ENCODE measurements around the gene CUL4B. TPM values are rescaled to one million over a fixed set of nuclear protein-coding genes. Genes with fewer than 3 reads are reported as not detected.
A peak's percentile ranks its signal among the peaks of the same experiment; 100 is the strongest.
"Not testable (repeated sequence)": the region's sequence is repeated elsewhere in the genome, so short reads cannot be mapped to it uniquely, and the experiment has no call there.

Gene CUL4B
- 40.1 TPM for total RNA-seq

DNA sequence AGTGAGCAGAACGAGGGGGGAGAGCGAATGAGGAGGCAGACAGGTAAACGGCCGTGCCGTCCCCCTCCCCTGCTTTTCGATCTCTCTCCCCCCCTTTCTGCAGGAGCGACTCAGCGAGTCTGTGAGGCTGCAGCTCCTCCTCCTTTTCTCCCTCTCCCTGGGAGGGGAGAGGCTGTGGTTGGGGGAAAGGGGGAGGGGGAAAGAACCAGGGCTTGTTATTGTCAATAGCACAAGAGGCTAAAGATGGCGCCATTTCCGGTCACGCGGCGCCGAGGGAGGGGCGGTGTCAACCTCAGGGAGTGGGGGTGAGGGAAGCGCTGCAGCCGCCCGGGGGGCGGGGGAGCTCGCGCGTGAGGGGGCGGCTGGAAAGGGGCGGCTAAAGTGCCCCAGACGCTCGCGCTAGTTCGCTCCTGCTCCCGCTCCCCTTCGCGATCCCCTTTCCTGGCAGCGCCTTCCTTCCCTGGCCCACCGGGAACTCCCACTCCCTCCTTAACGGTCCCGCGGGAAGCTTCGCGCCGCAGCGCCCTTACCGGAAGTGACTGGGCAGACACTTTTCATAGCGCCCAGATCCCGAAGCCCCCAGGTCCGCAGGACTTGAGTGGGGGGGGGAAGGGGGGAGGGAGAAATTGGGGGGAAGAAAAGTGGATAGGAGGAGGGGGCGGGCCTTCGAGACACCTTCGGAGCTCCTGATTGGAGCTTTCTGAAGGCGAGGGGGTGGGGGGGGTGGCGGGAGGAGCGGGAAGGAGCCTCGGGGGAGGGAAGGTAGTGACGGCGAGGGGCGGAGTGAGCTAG lies at the start of gene CUL4B:
Gene CUL4B, minus strand, starts transcription at position 121 of the 792 bp plus-strand sequence. CDS start 324 bp downstream, outside the sequence.
- DNase-seq (ENCODE audit: low spot score) = peak; percentile 96

DNA sequence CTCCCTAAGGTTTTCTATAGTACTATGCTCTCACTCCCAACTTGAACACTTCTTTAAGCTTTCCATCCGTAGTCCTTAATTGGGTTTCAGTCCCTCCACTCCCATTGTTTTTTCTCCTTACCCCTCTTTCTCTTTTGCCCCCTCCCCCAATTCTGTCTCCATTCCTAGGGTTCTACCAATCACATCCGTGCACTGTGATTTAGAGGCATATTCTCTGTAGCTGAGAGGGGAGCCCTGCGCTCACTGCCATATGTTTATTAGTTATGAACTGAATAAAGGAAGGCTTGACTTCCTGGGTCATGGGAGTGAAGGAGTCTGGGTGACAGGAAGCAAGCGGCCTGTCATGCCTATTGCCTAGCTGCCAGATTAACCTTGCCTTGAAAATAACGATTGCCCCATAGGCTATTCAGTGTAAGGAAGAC lies 43.6 kb upstream of the CUL4B start:
- DNase-seq (ENCODE audit: low spot score) = no peak

- DNase-seq (ENCODE audit: low spot score) = peak; percentile 88
These were observed 43.1 kb upstream of the CUL4B start, which contains the start of gene MCTS1 for GRCh38 chrX:120603707-120604360. TSS of gene MCTS1 (plus strand) at chrX:120604101. CDS start at chrX:120604237, 136 bp downstream.

DNA sequence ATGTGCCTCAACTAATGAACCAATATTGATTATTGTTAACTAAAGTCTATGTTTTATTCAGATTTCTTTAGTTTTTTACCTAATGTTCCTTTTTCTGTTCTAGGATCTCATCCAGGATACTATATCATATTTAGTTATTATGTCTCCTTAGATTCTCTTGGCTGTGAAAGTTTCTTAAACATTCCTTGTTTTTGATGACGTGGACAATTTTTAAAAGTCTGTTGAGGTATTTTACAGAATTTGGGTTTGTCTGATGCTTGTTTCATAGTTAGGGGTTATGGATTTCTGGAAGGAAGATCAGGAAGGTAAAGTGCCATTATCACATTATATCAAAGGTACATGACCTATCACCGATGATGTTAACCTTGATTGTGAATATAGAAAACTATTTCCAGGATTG lies 24.9 kb upstream of the CUL4B start:
- no peak for DNase-seq (ENCODE audit: low spot score)

DNA sequence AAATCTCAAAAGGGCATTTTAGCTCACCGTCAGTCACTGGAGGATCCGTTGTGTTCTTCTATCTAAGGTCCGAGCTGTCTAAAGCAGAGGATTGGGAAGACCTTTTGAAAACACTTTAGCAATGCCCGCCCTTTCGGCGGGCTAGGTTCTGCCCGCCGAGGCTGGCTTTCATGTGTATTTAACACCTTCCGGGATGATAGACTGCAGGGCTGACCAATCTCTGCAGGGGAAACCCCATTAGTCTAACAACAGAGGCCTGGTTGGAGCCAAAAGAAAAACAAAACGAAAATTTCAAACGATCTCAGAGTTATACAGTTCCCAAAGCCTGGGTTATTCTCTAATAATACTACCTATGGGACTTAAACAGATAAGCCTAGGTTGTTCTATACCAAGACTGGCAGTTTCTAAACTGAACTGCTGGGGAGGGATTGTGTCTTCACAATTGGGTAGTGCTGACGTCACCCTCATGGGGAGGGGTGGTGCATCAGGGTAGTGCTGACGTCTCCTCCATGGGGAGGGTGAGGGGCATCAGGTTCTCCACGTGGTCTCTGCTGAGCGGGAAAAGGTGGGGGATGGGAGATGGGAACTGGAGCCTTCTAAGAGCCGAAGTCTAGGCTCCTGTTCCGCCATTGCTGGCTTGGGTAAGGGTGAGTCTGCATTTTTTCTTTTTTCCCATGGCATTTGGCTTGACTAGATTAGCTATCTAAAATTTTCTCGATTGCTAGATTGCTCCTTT lies 14.8 kb upstream of the CUL4B start:
- no peak for DNase-seq (ENCODE audit: low spot score)

GRCh38 chrX:120573806-120574205 lies 13.0 kb upstream of the CUL4B start:
- not testable (repeated sequence) for DNase-seq (ENCODE audit: low spot score)

- DNase-seq (ENCODE audit: low spot score) = no peak
These were observed 9.3 kb upstream of the CUL4B start for GRCh38 chrX:120570011-120570600.

DNA sequence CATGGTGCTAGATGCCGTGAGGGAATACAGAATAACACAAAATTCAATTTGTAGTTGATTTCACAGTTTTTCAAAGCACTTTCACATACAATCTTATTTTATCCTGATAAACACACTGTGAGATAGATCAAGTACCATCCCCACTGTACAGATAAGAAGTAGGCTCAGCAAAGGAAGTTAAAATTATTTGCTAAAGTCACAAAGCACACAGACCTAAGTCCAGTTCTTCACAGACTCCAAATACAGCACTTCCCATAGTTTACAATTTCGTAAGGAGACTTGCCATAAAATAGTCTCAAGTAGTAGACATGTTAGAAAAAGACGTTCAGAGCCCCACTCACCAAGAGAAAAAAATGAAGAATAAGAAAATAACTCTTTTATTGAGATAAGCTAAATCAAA lies 7.8 kb upstream of the CUL4B start:
- no peak for DNase-seq (ENCODE audit: low spot score)

DNA sequence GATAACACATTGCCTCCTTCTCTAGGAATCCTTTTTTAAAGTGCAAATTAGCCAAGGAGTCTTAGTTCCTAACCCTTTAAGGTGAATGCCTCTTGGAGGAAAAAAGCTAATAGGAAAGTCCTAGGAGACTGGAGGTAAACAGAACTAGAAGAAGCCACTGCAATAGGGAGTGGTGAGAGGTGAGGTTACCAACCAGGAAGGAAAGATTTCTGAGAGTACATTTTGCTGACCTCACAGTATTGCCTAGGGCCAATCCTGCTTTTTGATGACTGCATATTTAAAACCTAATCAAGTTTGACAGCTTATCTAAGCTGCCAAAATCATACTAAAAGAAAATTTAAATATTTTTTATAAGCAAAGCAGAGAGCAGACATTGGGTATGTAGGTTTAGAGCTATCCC lies 7.3 kb upstream of the CUL4B start:
- no peak for DNase-seq (ENCODE audit: low spot score)

- no peak for DNase-seq (ENCODE audit: low spot score)
These were observed 6.1 kb upstream of the CUL4B start for GRCh38 chrX:120566817-120567216.

GRCh38 chrX:120564925-120565324 lies 4.2 kb upstream of the CUL4B start:
- no peak for DNase-seq (ENCODE audit: low spot score)

DNA sequence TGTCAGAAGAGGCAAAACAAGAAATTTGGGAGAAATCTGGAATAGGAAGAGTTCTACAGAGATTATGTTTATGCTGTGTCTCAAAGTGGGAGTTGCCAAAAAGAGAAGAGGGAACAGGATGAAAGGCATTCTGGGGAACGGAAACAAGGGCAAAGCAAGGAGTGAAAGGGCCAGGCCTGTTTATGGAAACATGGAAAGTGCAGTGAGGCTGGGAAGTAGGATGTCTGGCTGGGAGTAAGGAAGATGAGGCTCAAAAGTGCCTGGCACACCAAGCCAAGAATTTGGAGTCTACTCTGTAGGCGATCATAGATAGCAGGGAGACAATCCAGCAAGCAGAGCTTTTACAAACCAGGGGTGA lies 1.8 kb upstream of the CUL4B start:
- no peak for DNase-seq (ENCODE audit: low spot score)

DNA sequence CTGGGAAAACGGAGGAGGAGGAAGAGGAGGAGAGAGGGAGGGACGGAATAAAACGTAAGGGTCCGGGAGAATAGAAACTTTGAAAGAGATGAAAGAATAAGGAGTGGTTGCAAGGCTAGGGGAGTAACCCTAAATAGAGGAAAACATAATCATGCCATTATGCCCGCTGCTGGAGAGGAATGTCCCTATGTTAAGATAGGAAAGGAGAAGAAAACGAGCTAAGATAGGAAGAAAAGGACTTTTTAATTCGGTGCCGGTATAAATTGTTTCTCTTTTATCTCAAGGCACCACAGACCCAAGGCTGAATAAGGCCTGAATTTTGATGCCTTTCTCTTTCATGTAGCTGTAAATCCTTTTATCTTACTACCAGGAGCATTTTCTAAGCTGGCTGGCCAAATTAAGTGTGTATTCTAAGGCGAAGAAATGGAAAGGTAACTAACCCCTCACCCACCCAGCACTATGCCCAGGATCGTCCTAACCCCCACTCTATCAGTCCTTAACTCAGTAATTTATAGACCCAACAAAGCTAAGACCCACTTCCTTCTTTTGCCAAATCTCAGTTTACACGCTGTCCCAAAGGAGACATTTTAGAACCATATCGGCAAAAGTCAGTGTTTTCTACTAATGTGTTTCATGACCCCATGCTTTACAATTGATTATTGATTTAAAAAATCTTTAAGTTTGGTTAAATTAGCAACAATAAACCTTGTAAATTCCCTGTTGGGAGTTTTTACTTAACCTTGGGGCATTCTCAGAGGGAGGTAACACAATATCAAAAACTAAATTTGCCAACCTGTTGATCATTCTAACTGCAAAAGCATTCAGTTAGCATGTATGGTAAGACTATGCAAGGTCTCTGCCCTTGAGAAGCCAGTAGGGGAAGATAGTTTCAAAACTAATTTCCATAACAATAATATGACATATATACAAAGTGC lies 1.1 kb upstream of the CUL4B start:
- DNase-seq (ENCODE audit: low spot score) = no peak

- DNase-seq (ENCODE audit: low spot score) = no peak
These were observed 339 bp downstream of the CUL4B start for GRCh38 chrX:120560405-120560841.

GRCh38 chrX:120559804-120560203 lies 958 bp downstream of the CUL4B start:
- DNase-seq (ENCODE audit: low spot score) = no peak

- DNase-seq (ENCODE audit: low spot score) = no peak
These were observed 4.5 kb downstream of the CUL4B start for GRCh38 chrX:120556251-120556650.

DNA sequence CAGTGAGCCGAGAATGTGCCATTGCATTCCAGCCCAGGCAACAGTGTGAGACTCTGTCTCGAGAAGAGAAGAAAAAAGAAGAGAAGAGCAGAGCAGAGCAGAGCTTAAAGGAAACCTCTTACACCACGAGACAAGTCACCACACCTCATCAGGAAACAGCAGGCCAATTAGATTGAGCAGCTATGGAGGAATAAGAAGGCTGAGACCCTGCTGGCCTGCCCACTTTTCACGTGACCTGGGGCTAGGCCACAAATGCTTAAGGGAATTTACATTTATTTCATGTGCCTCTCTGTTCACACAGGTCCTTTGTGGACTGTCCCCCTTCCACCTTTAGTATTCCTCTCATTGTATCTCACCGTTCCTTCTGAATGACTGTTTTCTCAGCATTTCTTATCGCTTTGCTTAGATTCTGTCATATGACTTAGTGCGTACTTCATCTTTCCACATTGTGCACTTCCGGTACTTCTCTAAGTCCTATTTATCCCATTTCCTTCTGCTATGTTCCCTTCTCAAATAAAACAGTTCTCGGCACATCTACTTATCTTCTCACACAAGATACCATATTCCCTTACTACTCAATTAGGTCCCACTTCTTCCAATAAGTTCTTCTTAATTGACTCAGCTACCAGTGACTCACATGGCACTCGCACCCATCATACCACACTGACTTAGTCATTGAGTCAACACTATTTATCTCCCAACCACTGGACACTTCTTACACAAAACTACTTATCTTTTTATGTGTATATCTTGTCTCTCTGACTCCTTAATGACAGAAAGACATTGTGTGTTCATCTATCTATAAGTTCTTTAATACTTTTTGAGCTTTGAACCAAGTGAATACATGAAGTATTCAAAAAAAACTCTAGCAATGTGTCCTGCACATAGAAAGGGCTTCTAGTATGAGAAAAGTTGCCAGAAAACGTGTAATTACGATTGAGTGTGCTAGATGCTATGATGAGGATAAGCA lies 11.0 kb downstream of the CUL4B start:
- no peak for DNase-seq (ENCODE audit: low spot score)

DNA sequence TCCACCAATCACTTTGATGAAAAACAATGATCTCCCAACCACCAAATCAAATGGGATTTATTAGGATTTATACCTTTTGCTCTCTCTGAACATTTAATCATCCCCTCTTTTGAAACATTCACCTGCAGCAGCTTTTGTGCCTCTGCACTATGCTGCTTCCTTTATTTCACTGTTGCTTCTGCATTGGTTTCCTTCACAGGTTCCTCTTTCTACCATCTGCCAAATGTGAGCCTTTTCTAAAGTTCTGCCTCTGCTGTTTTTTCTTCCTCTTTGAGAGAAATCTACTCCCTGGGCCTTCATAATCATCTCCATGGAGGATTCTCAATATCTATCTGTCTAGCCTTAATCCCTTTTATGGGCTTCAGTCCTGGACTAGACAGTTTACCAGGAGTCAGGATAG lies 24.7 kb downstream of the CUL4B start:
- DNase-seq (ENCODE audit: low spot score) = no peak

GRCh38 chrX:120534413-120535205 lies 26.2 kb downstream of the CUL4B start:
- DNase-seq (ENCODE audit: low spot score) = no peak
